NCI-H146 treated with DMSO at 0.1 percent for 48 hours (cell line): ENCODE data around the gene TMTC2.

ENCODE experiments used
- DNase-seq: peaks from one replicate; lab custom pipeline; 2025; ENCODE audit not compliant: unreplicated experiment; lab: John Stamatoyannopoulos, UW

Gene TMTC2

DNA sequence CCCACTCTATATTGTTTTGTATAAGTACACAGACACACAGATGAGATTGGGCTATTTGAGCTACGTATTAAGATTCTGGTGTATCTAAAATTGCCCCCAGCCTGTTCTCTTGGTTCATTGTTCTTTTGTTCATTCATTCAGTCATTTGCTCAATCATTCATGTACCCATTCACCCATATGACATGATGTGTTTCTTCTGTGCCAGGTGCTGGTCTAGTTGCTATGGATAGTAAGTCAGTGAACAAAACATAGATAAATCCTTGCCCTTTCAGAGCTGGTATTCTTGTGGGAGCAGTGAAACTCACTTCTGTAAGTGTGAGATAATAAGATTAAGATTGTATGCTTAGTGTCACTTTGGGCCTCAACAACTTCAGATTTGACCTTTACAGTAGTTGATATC, 191.3 kb downstream of the TMTC2 start:
- no peak for DNase-seq

DNA sequence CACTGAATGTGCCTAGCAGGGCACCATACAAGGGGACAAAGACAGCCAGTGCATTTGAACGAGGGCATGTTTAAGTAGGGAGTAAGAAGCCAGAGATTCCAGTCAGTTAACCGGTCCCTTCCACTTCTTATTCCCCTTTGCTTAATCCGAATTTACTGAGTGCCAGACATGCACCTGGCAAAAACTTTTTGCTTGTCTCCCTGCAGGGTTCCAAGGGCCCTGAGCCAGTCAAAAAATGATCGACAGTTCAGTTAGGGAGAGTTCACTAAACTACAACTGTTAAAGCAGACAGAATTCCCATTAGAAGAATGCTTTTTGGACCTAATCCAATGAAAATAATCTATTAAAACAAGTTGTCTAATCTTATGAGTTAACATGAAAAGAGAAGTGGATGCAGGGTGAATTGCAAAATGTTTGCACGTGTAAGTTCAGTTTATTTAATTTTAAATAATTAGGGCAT, 193.8 kb downstream of the TMTC2 start:
- DNase-seq, result no peak

DNA sequence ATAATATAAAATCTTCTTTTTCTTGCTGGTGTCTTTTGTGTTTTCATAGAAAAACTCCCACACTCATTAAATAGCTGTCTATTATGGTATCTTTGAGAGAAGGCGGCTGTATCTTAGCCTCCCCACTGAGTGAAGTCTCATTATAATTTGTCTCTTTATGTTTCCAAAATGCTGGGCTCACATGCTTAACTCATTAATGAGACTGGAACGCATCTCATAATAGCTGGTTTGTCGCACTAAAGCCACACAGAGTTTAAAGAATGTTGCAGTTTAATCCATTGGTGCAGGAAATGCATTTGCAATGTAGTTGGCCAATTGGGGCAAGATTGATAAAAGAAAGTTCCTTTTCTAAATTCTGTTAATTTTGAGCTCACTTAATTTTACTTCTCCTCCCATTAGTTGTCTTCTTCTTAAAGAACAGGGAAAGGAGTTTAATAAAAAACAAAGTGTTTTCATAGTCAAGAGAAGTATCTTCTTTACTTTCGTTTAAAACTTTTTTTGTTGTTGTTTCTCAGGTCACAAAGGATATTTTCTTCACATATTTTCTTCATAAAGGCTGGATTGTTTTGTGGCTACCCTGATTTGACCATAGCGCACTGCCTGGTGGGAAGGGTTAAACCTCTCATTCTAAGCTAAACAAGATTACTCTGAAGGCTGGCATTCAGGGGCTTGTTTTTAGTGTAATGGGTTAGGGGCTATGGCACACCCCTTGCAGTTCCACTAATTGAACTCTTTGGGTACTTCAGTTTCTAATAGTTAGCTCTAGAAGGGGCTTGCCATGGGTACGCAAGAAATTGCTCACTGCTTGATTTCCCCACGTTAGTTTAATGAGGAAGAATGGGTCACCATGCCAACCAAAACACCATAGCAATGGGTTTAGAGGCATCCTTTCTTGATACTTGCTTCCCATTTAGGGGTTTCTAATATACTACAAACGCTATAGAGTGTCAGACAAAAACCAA, 197.0 kb downstream of the TMTC2 start:
- DNase-seq, result no peak

DNA sequence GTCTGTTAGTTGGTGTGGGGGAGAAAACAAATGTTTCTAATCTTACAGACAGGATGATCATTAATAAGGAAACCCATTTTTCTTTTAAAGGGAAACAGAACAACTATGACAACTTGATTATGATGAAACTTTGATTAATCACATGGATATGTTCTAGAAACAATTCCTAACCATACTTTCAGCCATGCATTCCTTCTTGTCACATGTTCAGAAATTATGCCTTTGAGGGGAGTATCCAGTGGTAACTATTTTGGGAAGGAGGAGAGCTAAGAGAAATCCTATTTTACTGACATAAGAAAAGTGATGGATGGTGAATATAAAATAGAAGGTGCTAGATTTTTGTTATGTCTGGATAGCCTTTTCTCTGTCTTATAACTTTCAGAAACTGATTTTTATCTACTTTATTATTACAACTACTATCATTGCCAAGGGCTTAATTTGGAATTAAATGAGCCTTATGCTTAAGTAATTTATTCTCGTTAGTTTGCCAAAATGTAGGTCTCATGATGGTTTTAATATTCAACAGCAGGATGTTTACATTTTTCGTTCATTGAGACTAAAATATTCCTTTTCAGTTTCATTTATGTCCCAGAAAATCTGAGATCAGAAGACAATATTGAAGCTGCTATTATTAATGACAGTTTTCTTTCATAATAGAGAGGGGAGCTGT, 200.1 kb downstream of the TMTC2 start:
- no peak for DNase-seq

DNA sequence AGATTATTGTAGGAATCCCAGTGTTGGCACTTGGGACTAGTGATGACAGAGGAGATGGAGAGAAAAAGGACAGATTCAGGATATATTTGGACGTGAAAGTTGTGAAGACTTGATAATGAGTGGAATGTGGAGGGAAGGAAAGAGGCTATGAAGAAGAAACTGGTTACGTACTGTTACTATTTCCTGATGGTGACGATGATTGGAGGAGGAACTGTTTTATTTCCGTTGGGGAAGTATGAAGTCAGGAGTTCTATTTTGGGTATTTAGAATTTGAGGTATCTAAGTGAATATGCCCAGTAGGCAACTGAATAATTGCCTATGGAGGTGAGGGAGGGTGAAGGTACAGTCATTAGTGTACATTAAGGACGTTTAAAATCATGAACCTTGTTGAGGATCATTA, 207.2 kb downstream of the TMTC2 start:
- no peak for DNase-seq

DNA sequence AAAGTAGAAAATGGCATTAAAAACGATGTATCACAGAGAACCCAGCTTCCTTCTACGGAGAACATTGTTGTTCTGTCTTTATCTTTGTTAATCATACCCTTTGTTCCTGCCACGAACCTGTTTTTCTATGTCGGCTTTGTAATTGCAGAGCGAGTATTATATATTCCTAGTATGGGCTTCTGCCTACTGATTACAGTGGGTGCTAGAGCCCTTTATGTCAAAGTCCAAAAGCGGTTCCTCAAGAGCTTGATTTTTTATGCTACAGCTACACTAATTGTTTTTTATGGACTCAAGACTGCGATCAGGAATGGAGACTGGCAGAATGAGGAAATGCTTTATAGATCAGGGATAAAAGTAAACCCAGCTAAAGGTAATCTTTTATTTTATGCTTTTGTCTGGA, 209.6 kb downstream of the TMTC2 start:
- no peak for DNase-seq

DNA sequence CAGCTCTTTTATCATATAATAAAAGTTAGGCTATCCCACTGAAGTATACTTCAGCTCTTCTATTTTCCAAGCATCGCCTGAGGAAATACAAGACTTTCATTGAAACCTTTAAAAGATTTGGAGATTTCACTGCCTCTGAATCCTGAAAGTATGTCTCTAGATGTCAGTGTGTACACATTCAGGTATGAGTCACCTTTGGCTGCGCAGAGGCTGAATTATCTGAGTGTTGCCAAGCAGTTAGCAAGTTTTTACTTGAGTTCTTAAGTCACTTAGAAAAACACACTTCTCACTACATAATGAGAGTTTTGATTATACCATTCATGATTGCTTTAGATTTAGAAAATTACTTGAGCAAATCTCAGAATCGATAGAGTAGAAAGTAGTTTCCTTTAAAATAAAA, 210.3 kb downstream of the TMTC2 start:
- DNase-seq, result no peak

DNA sequence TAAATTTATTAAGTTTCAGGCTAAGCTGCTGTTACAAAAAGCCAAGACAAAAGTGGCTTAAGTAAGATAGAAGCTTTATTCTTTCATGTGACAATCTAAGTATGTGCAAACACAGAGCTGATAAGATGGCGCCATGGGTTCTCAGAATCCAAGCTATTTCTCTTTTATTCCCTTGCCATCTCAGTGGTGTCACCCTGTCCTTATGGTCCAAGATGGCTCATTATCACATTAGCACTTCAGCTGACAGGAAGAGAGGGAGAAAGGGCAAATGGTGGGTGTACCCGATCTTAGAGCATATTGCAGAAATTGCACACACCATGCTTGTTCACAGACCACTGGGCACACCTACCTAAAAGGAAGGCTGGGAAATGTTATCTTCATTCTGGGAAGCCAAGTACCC, 211.7 kb downstream of the TMTC2 start:
- DNase-seq, result peak; percentile 2

DNA sequence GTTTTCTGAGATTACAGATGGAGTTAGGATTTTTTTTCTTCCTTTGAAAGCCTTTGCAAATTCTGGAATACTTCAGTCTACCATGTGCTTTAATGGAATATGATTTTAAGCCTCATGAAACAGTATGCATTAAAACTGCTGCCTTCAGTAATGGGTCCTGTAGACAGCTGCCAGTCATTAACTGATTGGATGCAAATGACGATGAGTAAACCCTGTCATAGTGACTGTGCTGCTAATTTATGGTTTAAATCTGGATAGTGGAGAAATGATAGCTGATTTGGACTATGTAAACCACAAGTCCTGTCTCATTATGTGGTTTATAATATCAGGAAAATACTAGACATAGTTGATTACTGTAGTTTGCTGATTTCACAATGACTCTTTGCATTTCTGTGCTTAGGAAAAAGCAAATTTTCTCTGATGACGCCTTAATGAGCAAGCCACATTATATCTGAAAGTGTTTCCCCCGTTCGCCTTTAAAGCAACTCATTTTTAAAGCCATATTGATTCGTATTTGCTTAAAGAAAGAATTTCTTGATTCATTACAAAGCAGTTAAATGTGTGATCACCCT, 217.6 kb downstream of the TMTC2 start:
- no peak for DNase-seq

DNA sequence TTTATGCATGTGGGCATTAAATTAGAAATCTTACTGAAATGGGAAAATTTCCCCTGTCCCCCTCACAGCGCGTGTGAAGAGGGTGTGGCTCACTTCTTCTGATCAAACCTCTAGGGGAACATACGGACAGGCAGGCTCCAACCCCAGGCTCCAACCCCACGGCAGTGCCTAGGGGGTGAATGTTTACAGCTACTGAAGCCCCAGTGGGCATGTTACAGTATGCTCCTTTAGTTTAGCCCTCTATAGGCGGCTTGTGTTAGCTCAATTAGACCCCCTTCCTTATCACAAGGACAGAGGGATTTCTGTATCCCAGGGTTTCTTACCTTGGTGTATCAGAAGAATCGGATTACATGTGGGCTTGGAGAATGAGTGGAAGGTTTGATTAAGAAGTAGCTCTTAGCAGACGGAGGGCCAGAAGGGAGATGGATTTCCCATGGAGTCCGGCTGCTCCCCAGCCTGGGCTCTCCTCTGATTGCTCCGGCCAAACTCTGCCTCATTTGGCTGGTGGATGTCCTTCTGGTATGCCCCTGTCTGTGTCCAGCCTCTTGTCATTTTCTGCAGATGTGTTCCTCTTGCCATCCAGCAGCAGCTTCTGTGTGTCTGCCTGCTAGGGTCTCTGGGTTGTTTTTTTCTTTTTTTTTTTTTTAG, 223.7 kb downstream of the TMTC2 start:
- no peak for DNase-seq

DNA sequence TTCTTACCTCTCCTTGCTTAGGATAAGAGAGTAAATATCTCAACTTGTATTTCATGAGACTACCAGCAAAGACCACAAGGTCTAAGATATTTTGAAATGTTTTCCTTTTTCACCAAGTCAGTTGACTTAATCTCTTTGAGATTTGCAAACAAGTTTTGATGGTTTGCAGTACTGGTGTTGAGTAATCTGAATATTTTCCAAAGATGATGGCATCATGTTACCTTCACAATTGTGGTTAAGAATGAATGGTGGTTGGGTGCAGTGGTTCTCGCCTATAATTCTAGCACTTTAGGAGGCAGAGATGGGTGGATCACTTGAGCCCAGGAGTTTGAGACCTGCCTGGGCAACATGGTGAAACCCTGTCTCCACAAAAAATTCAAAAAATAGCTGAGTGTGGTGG, 225.7 kb downstream of the TMTC2 start:
- DNase-seq, result no peak

DNA sequence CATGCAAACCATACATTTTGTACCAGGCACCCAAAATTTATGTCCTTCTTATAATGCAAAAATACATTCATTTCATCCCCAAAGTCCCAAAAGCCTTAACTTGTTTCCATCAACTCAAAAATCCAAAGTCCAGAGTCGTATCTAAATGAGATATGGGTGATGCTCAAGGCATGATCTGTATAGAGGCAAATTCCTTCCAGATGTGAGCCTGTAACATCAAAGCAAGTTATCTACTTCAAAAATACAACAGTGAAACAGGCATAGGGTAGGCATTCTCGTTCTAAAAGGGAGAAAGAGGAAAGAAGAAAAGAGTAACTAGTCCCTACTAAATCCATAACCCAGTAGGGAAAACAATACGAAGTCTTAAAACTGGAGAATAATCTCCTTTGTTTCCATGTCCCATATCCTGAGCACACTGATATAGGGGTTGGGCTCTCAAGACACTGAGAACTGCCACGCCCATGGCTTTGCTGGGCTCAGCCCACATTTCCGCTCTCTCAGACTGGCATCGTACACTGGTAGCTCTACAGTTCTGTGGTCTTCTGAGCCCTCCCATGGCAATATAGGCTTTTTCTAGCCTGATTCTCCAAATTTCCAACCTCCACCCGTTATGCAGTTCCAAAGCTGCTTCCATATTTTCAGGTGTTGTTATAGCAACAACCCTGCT, 232.8 kb downstream of the TMTC2 start:
- no peak for DNase-seq

DNA sequence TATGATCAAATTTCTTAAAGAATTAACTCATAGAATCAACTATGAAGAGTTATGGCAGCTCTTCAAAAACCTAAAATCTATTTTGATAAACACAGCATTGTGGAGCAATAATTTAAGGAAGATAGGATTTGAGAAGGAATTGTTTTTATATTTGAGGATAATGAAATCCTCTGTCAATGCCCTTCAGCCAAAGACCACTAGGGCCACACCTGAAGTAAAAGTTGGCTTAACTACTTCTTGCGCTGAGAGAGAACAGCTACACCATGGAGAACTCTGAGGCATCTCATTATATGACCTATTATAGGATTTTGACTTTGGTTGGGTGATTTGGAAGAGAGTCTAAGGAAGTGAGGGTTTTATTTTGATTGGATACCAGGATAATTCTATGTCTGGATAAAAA, 237.2 kb downstream of the TMTC2 start:
- DNase-seq, result no peak

DNA sequence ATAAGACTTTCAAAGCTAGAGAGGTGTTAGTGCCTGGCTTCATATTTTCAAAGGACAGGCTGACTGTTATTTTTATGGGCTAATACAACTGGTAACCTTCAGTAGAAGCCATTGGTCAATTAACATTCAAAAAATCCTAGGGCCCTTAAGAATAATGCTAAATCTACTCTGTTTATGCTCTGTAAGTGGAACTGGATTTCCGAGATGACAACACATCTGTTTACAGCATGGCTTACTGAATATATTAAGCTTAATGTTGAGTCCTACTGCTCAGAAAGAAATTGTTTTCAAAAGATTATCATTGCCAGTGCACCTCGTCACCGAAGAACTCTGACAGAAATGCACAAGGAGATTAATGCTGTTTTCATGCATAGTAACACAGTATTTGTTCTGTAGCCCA, 239.9 kb downstream of the TMTC2 start:
- no peak for DNase-seq

DNA sequence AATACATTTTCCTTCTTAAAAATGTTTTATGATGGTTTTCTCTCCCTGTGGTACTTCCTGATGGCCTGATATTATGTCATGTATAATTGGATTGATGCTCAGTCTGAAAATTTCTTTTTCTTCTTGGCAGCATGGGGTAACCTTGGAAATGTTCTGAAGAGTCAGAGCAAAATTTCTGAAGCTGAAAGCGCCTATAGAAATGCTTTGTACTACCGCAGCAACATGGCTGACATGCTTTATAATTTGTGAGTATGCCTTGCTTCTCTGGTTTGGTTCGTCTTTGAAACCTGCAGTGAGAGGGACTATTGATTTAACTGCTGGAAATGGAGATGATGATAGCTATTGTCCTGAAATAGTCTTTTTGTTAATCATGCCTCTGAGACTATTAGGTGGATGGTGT, 243.6 kb downstream of the TMTC2 start:
- peak; percentile 18 for DNase-seq

DNA sequence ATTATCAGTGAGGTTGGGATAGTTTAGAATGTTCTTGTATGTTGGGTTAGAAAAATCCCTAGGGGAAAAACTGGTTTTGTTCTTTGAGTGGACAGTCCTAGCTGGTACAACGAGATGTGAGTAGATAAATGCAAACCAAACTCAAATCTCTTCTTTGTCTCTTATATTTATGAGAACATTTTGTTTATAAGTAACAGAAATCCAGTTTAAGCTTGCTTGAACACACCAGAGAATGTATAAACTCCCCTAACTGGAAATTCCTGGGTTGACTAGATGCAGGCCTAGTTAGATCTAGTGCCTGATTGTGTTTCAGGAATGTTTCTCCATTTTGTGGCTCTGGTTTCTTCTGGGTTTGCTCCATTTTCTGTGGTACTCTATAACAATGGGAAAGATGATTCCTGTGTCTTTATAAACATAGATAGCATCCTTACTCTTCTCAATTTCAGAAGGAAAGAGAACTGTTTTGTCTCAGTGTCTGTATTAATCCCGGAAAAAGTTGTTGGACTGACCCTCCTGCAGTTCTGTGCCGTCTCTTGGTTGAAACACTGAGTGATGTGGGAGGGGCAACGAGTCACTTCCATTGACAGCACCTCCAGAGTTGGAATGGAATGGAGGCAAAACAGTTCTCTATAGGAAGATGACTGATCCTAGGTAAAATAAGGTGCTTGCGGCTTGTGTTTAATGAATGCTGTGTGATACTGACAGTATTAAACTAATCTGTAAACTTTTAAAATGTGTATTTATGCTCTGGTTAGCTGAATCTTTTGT, 244.8 kb downstream of the TMTC2 start:
- no peak for DNase-seq

DNA sequence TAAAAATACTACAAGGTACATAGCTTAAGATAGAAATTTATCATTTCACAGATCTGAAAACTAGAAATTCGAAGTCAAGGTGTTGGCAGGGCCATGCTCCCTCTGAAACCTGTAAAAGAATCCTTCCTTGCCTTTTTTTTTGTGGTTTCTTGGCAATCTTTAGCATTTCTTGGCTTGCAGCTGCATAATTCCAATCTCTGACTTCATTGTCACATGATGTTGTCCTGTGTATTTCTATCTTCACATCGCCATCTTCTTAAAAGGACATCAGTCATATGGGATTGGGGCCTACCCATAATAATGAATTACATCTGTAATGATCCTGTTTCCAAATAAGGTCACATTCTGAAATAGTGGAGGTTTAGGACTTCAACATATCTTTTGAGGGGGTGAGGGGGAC, 250.4 kb downstream of the TMTC2 start:
- DNase-seq, result no peak

DNA sequence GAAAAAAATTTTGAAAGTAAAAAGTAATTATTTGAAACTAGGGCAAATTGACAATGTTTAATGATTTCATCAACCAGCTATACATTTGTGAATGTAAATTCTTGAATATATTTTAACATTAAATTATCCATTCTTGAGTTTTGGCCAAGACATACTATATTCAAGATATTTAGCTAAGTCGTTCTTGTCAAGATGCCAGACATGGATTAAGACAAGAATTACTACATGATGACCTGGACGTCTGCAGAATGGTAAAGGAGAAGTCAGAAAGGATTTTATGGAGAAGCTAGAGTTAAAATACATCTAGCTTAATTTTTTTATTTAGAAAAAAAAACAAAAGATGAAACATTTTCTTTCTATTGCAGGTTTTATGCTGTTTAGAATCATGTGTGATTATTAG, 255.8 kb downstream of the TMTC2 start:
- DNase-seq, result no peak

DNA sequence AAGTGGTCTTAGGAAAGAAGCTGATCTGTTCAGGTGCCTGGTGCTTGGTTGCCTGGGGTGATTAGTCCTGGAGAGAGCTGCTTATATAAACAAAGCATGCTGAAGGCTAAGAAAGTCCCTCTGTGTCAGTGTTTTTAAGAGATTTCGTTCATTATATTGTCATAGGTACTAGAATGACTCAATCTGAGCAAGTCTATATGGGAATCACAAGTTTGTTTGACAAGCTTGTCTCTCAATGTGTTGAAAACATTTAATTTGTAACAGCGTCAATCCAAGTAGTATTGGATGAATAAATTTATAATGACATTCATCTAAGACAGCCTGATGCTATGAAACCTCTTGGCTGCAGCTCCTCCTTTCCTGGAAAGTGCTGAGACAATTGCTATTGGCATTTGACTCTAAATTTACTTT, 256.3 kb downstream of the TMTC2 start:
- no peak for DNase-seq

DNA sequence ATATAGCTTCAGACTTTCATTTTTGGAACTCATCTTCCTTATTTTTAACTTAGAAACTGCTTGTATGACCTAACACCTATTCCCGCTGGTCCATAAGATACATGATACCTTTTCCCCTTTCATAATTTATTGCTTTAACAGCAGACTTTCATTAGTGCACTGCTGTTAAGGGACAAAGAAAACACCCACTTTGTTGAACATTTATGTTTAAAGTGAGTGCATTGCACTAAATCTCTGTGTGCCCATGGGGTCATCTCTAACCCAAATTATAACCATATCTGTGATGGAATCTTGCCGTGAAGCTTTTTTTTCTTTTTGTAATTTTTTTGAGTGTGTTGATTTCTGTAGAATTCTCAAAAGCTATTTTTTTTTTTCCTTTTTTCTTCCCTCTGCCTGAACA, 261.8 kb downstream of the TMTC2 start:
- DNase-seq, result no peak
